COLO829 (cell line): ENCODE results near the gene CAPZA3.
"Not testable (repeated sequence)": the region's sequence is repeated elsewhere in the genome, so short reads cannot be mapped to it uniquely, and the experiment has no call there.

Experiments
- DNase-seq: peaks from one replicate; pipeline ENCODE4 v3.0.0; 2012; ENCODE audit warnings: low spot score

The CAPZA3 gene

GRCh38 chr12:18737819-18738218, at the start of gene CAPZA3, which contains the start of gene PLCZ1:
Gene CAPZA3 (plus strand): TSS chr12:18738119. CDS start chr12:18738269, 150 bp downstream.
Gene PLCZ1 (minus strand): TSS chr12:18738012. CDS start chr12:18737371, 641 bp downstream.
- no peak for DNase-seq

- no peak for DNase-seq
These were observed 48.1 kb upstream of the CAPZA3 start for GRCh38 chr12:18689771-18690170.

GRCh38 chr12:18690653-18691052, 47.3 kb upstream of the CAPZA3 start:
- no peak for DNase-seq

- DNase-seq: not testable (repeated sequence)
These were observed 43.9 kb upstream of the CAPZA3 start for GRCh38 chr12:18693986-18694385.

GRCh38 chr12:18696971-18697602, 40.8 kb upstream of the CAPZA3 start:
- DNase-seq: no peak

GRCh38 chr12:18700271-18700670, 37.6 kb upstream of the CAPZA3 start:
- no peak for DNase-seq

GRCh38 chr12:18703321-18703720, 34.6 kb upstream of the CAPZA3 start:
- DNase-seq: no peak

GRCh38 chr12:18703911-18704310, 34.0 kb upstream of the CAPZA3 start:
- no peak for DNase-seq

- no peak for DNase-seq
These were observed 31.1 kb upstream of the CAPZA3 start for GRCh38 chr12:18706798-18707197.

- no peak for DNase-seq
These were observed 21.7 kb upstream of the CAPZA3 start for GRCh38 chr12:18716236-18716635.

GRCh38 chr12:18718462-18718861, 19.5 kb upstream of the CAPZA3 start:
- no peak for DNase-seq

GRCh38 chr12:18719922-18720510, 17.9 kb upstream of the CAPZA3 start:
- DNase-seq: no peak

- no peak for DNase-seq
These were observed 17.2 kb upstream of the CAPZA3 start for GRCh38 chr12:18720690-18721089.

- DNase-seq: no peak
These were observed 16.5 kb upstream of the CAPZA3 start for GRCh38 chr12:18721452-18721851.

- no peak for DNase-seq
These were observed 14.2 kb upstream of the CAPZA3 start for GRCh38 chr12:18723752-18724151.

- DNase-seq: no peak
These were observed 6.8 kb upstream of the CAPZA3 start for GRCh38 chr12:18731156-18731555.

GRCh38 chr12:18747895-18748294, 10.0 kb downstream of the CAPZA3 start:
- no peak for DNase-seq

GRCh38 chr12:18749386-18749957, 11.6 kb downstream of the CAPZA3 start:
- DNase-seq: no peak

GRCh38 chr12:18750085-18750484, 12.2 kb downstream of the CAPZA3 start:
- no peak for DNase-seq

- no peak for DNase-seq
These were observed 13.9 kb downstream of the CAPZA3 start for GRCh38 chr12:18751866-18752265.

- DNase-seq: no peak
These were observed 14.5 kb downstream of the CAPZA3 start for GRCh38 chr12:18752280-18752920.

- no peak for DNase-seq
These were observed 15.0 kb downstream of the CAPZA3 start for GRCh38 chr12:18752947-18753346.

- DNase-seq: no peak
These were observed 15.7 kb downstream of the CAPZA3 start for GRCh38 chr12:18753481-18754123.
